ENCODE data around the gene TIGAR.

GRCh38 chr12:4392223-4392742, 71.3 kb downstream of the TIGAR start:
- TF ChIP-seq CTCF (IDR thresholded peaks at IDR 0.05), result no peak
- no peak for TF ChIP-seq POLR2A (IDR thresholded peaks at IDR 0.05)
